Fibroblast of lung (primary cell): ENCODE measurements around the gene PIH1D1. TPM values are rescaled to one million over a fixed set of nuclear protein-coding genes. Genes with fewer than 3 reads are reported as not detected.
A peak's percentile ranks its signal among the peaks of the same experiment; 100 is the strongest.
"Not testable (repeated sequence)": the region's sequence is repeated elsewhere in the genome, so short reads cannot be mapped to it uniquely, and the experiment has no call there.

ENCODE experiments used
- DNase-seq, 2 donors: peaks; one replicate each; pipeline versions ENCODE4 v3.0.0 to v3.0.0-alpha.2; 2010; ENCODE audit warnings: low read depth in 2 of 2
- H2AFZ ChIP-seq: 2 replicates; pipeline ENCODE4 v1.5.1; 2012; ENCODE audit warnings: low read length, control low read depth, inconsistent platforms
- H3K27ac ChIP-seq: 2 replicates; pipeline ENCODE4 v1.5.1; 2011; ENCODE audit warnings: low read length, control low read depth; ENCODE audit not compliant: insufficient read depth
- H3K27me3 ChIP-seq: 2 replicates; pipeline ENCODE4 v1.5.1; 2011; ENCODE audit warnings: mild to moderate bottlenecking, low read length; ENCODE audit not compliant: control insufficient read depth, insufficient read depth
- H3K36me3 ChIP-seq: 2 replicates; pipeline ENCODE4 v1.5.1; 2011; ENCODE audit warnings: low read length; ENCODE audit not compliant: control insufficient read depth, insufficient read depth
- H3K4me1 ChIP-seq: 2 replicates; pipeline ENCODE4 v1.5.1; 2011; ENCODE audit warnings: low read length; ENCODE audit not compliant: control insufficient read depth, insufficient read depth; ENCODE audit errors: extremely low read depth
- H3K4me2 ChIP-seq: 2 replicates; pipeline ENCODE4 v1.5.1; 2011; ENCODE audit warnings: low read length, control low read depth; ENCODE audit not compliant: insufficient read depth; ENCODE audit errors: extremely low read depth
- H3K4me3 ChIP-seq, 4 experiments: fragments of 200-600 bp in 1 of 4; sonication (generic) in 1 of 4; replicated peaks in 1 of 4; 2 replicates each; pipeline ENCODE4 v1.5.1; 2011 to 2016; ENCODE audit warnings: low read length in 4 of 4, low read depth in 3 of 4, mild to moderate bottlenecking in 3 of 4, control low read depth in 2 of 4, inconsistent platforms in 1 of 4, mixed read lengths in 1 of 4; ENCODE audit not compliant: insufficient read depth in 1 of 4; ENCODE audit errors: control extremely low read depth in 1 of 4
- H3K79me2 ChIP-seq: 2 replicates; pipeline ENCODE4 v1.5.1; 2012; ENCODE audit warnings: mild to moderate bottlenecking, low read length, inconsistent platforms; ENCODE audit not compliant: control insufficient read depth, insufficient read depth
- H3K9ac ChIP-seq: 2 replicates; pipeline ENCODE4 v1.5.1; 2011; ENCODE audit warnings: mild to moderate bottlenecking, low read length, control low read depth; ENCODE audit not compliant: insufficient read depth
- H3K9me3 ChIP-seq: 2 replicates; pipeline ENCODE4 v1.5.1; 2012; ENCODE audit warnings: low read depth, low read length; ENCODE audit not compliant: control insufficient read depth, insufficient read depth
- H4K20me1 ChIP-seq: 2 replicates; pipeline ENCODE4 v1.5.1; 2011; ENCODE audit warnings: low read length; ENCODE audit not compliant: control insufficient read depth, insufficient read depth; ENCODE audit errors: extremely low read depth
- CTCF ChIP-seq, 2 donors: IDR thresholded peaks in 1 of 2; conservative IDR thresholded peaks in 1 of 2; 1 replicate in 1 of 2; 2 replicates in 1 of 2; pipeline ENCODE4 v1.5.1; 2011 to 2012; ENCODE audit warnings: low read length in 2 of 2, control low read depth in 1 of 2, inconsistent platforms in 1 of 2, low read depth in 1 of 2, mild to moderate bottlenecking in 1 of 2
- EZH2 ChIP-seq: IDR thresholded peaks from 2 replicates; pipeline ENCODE4 v1.5.1; 2012; ENCODE audit warnings: low read length, control low read depth, mild to moderate bottlenecking; ENCODE audit errors: missing control alignments
- polyA plus RNA-seq, 2 donors: library from polyadenylated mRNA; depleted of rRNA in 1 of 2; stranded (reverse) in 1 of 2; unstranded in 1 of 2; fragments of >200 nt; gene quantifications; 2 replicates each; pipeline ENCODE4 v1.2.1, GENCODE V29; 2011 to 2012; ENCODE audit warnings: missing spikeins in 1 of 2
- total RNA-seq: library from RNA; depleted of rRNA; stranded (reverse); fragments of >200 nt; gene quantifications from 2 replicates; pipeline ENCODE4 v1.2.1, GENCODE V29; 2014

The PIH1D1 gene
- total and polyA plus RNA-seq, 2 donors (not counting 1 experiment from before 2014, with no cell fraction given), result 53.8 to 94.5 TPM

DNA sequence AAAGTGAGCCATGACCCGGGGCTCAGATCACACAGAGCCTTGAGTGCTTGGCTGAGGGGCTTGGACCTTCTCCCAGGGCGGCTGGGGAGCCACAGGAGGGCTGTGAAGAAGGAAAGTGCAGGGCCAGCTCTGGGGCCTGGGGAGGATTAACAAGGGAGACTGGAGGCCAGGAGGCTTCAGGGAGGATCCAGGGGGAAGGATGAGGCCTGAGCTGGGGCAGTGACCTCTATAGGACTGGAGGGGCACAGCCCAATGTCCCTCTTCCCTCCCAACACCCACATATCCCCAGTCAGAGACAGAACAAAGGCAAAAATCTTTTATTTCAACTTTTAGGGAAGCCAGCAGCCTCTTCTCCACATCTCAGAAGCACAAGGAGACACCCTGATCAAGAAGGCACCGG lies 5.6 kb downstream of the PIH1D1 start:
- Histone ChIP-seq H3K9me3 (no peaks in the 10 kb centered on the region), H2AFZ (no peak overlapping the region), H4K20me1 (no peaks in the 10 kb centered on the region), H3K27ac (no peak overlapping the region), H3K27me3 (peaks cover 10% of the 10 kb centered on the region), H3K4me1 (peaks cover 3% of the 10 kb centered on the region), H3K4me2 (no peak overlapping the region), H3K36me3 (peaks cover 6% of the 10 kb centered on the region), H3K4me3 (no peak overlapping the region), H3K9ac (no peak overlapping the region), H3K79me2 (peaks cover 6% of the 10 kb centered on the region)
- DNase-seq, result no peak
- TF ChIP-seq CTCF (conservative IDR thresholded peaks at IDR 0.05 in 1 of 2, IDR thresholded peaks at IDR 0.05 in 1 of 2; ENCODE audit: low read depth in 1 of 2, low read length in 2 of 2), result no peak

- not testable (repeated sequence) for H3K27ac ChIP-seq, H3K4me1 ChIP-seq, H3K9me3 ChIP-seq, H3K9ac ChIP-seq, H3K4me3 ChIP-seq, H3K79me2 ChIP-seq, H3K36me3 ChIP-seq, DNase-seq, H4K20me1 ChIP-seq
- H2AFZ ChIP-seq, result peak overlapping the region; percentile 24
- H3K27me3 ChIP-seq, result peaks cover 27% of the 10 kb centered on the region
- peak overlapping the region; percentile 90 for H3K4me2 ChIP-seq
Observed at GRCh38 chr19:49444100-49444700, 7.4 kb downstream of the PIH1D1 start.

GRCh38 chr19:49443366-49444099 lies 8.1 kb downstream of the PIH1D1 start:
- Histone ChIP-seq H3K4me2 (peak overlapping the region; percentile 90), H4K20me1 (no peaks in the 10 kb centered on the region), H3K4me1 (no peaks in the 10 kb centered on the region), H3K27me3 (peaks cover 34% of the 10 kb centered on the region), H3K79me2 (no peaks in the 10 kb centered on the region), H3K36me3 (peaks cover 3% of the 10 kb centered on the region), H2AFZ (peak overlapping the region; percentile 83), H3K9me3 (no peaks in the 10 kb centered on the region), H3K9ac (peak overlapping the region; percentile 44), H3K27ac (peak overlapping the region; percentile 23), H3K4me3 (peak overlapping the region; percentile 61 to 71 (median 64))
- TF ChIP-seq CTCF (conservative IDR thresholded peaks at IDR 0.05 in 1 of 2, IDR thresholded peaks at IDR 0.05 in 1 of 2; ENCODE audit: low read depth in 1 of 2, low read length in 2 of 2) (peak; percentile 74 to 84), EZH2 (no peak)
- peak; percentile 92 to 94 for DNase-seq
